Measurements from ENCODE around the gene MYO7A.

MYO7A gene

DNA sequence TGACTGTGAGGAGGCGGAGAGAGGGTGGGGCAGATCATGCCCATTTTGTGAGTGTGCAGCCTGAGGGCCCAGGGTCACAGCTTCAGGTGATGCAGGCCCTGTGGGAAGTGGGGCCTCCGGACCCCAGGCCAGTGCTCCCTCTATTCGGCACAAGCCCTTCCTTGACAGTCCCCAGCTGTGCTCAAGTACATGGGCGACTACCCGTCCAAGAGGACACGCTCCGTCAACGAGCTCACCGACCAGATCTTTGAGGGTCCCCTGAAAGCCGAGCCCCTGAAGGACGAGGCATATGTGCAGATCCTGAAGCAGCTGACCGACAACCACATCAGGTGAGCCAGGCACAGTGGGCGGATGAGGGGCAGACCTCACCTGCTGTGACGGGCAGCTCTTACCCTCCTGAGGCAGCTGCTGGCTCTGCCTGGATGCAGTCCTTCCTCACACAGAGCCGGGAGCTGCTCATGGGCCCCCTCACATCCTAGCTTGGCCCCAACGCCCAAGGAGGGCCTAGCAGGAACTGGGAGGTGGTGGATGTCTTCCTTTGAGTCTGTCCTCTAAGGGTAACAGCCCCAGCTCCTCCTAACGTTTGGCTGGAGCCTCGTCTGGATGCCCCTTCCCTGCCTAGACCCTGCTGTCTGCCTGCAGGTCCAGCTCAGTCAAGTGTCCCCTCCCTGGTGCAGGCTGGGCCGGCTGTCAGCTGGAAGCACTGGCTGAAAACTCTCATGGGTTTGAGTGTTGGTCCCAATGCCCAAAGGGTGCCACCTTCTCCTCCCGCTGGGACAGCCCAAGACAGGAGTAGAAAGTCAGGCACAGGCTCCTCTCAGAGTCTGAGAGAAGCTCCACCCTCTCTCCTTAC, 76.1 kb downstream of the MYO7A start:
- H3K27me3 Mint-ChIP-seq = peaks cover 4% of the 10 kb centered on the region
- intact Hi-C loops (cut with micrococcal nuclease) = no loop called here
- H3K9me3 Mint-ChIP-seq = no peaks in the 10 kb centered on the region
- peaks cover 26% of the 10 kb centered on the region for H3K36me3 Mint-ChIP-seq (ENCODE audit: low read depth)
- no peak overlapping the region for H3K27ac Mint-ChIP-seq
- no peak overlapping the region for H3K4me3 Mint-ChIP-seq
- peaks cover 19% of the 10 kb centered on the region for H3K4me1 Mint-ChIP-seq (ENCODE audit: low read depth)

DNA sequence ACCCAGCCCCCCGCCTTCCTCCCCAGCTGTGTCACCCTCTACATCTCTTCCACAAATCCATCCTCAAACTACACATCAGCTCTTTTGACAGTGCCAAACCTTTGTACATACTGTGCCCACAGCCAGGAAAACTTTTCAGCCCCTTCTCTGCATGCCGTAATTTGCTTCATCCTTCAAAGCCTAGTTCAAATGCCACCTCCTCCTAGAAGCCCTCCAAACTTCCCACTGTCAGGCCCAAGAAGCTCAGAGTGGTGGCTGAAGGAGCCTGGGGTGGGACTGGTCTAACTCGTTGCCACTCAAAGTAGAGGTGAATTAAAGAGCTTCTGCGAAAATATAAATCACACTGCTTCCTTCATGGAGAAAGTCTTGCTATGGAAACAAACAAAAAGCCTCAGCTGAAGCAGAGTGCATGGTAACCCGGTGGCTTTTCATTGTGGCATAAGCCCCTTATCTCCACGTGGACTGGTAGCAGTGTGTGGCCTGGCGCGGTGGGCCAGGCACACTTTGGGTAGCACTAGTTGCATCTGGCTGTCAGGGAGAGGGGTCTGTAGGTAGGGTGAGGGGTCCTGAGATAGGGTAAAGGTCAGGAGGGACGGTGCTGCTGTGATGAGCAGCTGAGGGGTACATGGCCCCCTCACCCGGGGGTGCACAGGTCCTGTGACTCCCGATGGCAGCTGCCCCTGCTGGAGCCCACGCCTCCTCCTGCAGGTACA, 76.9 kb downstream of the MYO7A start:
- Mint-ChIP-seq H3K9me3 (no peaks in the 10 kb centered on the region), H3K4me3 (no peak overlapping the region), H3K27ac (no peak overlapping the region), H3K4me1 (ENCODE audit: low read depth) (peaks cover 15% of the 10 kb centered on the region), H3K36me3 (ENCODE audit: low read depth) (peaks cover 18% of the 10 kb centered on the region), H3K27me3 (peaks cover 4% of the 10 kb centered on the region)
- intact Hi-C loops (cut with micrococcal nuclease) = no loop called here

DNA sequence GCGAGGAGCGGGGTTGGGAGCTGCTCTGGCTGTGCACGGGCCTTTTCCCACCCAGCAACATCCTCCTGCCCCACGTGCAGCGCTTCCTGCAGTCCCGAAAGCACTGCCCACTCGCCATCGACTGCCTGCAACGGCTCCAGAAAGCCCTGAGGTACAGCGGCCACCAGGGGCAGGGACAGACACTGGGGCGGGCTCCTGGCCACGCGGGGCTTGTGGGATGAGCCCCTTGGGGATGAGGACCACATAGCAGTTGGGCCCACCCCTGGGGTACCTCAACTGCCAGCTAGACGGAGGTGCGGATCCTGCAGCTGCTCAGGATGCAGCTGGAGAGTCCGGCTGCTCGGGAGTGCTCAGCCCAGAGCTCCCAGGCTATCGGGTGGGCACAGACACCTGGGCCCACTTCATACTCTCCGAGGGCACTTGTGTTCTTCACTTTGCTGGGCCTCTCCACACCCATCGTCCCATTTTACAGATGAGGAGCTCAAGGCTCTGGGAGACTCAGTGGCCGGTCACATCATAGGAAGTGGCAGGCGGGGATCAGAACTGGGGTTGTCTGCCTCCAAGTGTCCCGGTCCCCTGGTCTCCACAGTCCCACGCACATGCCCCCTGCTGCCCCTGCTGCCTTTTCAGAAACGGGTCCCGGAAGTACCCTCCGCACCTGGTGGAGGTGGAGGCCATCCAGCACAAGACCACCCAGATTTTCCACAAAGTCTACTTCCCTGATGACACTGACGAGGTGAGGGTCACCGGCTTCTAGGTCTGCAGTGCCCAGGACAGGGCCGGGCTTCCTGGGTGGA, 77.6 kb downstream of the MYO7A start:
- intact Hi-C loops (cut with micrococcal nuclease) = no loop called here
- no peak overlapping the region for H3K4me3 Mint-ChIP-seq
- H3K27ac Mint-ChIP-seq = no peak overlapping the region
- H3K27me3 Mint-ChIP-seq = peaks cover 4% of the 10 kb centered on the region
- peaks cover 15% of the 10 kb centered on the region for H3K4me1 Mint-ChIP-seq (ENCODE audit: low read depth)
- no peaks in the 10 kb centered on the region for H3K9me3 Mint-ChIP-seq
- peaks cover 16% of the 10 kb centered on the region for H3K36me3 Mint-ChIP-seq (ENCODE audit: low read depth)

DNA sequence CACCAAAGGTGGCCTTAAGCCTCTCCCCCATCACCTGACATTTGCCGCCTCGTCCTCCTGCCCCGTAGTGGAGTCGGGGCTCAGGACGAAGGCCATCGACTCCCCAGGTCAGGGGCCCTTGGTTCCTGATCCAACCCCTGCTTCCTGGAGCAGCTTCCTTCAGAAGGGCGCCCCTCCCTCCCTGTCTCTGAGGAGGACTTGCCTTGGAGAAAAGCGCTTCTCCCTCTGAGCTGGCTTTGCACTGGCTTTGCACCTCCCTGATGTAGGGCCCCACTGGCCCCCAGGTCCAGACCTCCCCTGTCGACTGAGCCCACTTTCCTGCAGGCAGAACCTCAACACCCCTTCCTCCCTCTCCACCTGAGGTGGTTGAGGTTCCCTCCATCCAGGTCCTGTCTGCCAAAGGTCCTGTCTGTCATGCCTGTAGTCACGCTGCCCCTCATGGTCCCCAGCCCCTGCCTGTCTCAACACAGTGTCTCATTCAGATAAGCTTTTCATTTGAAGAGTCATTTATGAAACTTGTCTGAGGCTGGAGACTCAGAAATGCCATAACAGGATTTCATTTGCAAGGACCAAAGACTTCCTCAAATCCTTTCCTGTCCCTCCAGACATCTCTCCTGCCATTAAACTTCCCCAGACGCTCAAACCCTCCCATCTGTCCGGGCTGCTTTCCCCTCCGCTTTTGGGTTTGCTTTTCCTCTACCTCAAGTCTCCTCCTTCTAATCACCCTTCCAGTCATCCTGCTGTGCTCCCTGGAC, 78.4 kb downstream of the MYO7A start:
- H3K4me3 Mint-ChIP-seq = no peak overlapping the region
- H3K27me3 Mint-ChIP-seq = peaks cover 4% of the 10 kb centered on the region
- peaks cover 8% of the 10 kb centered on the region for H3K36me3 Mint-ChIP-seq (ENCODE audit: low read depth)
- H3K9me3 Mint-ChIP-seq = no peaks in the 10 kb centered on the region
- intact Hi-C loops (cut with micrococcal nuclease) = no loop called here
- peak overlapping the region; percentile 31 for H3K27ac Mint-ChIP-seq
- H3K4me1 Mint-ChIP-seq (ENCODE audit: low read depth) = peaks cover 15% of the 10 kb centered on the region

DNA sequence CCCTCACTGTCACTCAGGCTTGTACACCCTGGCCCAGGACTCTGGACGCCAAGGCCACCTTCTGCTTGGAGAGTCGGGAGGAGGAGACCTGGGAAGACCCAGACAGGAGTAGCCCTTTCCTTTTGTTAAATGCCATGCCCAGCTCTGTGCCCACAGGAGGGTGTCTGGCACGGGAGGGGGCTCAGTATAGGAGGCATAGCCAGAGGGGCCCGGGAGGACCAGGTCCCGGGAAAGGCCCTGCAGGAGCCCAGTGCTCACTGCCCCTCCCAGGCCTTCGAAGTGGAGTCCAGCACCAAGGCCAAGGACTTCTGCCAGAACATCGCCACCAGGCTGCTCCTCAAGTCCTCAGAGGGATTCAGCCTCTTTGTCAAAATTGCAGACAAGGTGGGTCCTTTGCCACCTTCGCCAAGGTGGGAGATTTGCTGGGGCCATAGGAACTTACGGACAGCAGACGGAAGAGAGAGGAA, 79.0 kb downstream of the MYO7A start:
- Mint-ChIP-seq H3K4me3 (no peak overlapping the region), H3K27me3 (peaks cover 4% of the 10 kb centered on the region), H3K9me3 (no peaks in the 10 kb centered on the region), H3K36me3 (ENCODE audit: low read depth) (peaks cover 7% of the 10 kb centered on the region), H3K27ac (peak overlapping the region; percentile 31), H3K4me1 (ENCODE audit: low read depth) (peaks cover 15% of the 10 kb centered on the region)
- intact Hi-C loops (cut with micrococcal nuclease) = no loop called here

DNA sequence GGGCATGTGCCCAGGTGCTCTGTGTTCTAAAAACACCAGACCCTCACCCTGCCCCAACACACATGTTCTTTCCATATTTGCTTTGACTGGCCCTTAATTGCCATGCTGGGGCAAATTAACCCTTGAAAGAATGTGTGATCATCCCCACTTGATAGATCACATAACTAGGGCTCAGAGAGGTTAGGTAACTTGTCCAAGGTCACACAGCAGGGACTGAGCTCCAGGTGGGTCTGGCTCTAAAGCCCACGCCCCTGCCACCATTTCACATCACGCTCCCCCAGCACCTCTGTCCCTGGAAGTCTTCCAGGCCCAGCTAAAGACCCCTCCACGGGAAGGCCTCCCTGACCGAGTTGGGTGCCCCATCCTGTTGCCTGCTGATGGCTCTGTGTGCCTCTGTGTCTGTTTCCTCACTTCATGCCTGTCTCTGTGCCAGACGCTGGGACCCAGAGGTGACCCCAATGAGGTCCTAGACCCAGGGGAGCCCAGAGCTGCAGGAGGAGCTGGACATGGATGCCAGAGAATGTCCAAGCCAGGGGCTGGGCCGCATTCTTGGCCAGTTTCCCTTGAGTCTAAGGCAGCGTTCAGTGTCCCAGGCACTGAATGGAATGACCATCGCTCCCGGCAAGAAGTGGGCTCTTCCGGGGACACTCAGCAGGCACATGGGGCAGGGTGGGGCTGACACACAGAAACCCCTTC, 79.7 kb downstream of the MYO7A start:
- Mint-ChIP-seq H3K27ac (no peak overlapping the region), H3K4me1 (ENCODE audit: low read depth) (peaks cover 15% of the 10 kb centered on the region), H3K36me3 (ENCODE audit: low read depth) (peaks cover 12% of the 10 kb centered on the region), H3K9me3 (no peaks in the 10 kb centered on the region), H3K27me3 (peaks cover 4% of the 10 kb centered on the region), H3K4me3 (no peak overlapping the region)
- intact Hi-C loops (cut with micrococcal nuclease) = no loop called here

DNA sequence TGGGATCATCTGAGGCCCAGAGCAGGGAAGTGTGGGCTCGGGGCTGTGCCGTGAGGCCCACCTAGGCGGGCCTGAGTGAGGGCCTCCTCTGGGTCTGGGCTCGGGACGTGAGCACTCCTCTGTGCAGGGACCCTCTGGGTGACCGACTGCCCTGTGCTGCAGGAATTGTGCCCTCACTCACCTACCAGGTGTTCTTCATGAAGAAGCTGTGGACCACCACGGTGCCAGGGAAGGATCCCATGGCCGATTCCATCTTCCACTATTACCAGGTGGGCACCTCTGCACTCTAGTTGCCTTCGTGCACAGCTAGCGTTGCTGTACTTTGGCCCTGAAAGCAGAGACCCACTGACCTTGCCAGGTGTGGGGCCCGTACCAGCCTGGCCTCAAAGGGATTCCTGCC, 80.5 kb downstream of the MYO7A start:
- Mint-ChIP-seq H3K4me3 (no peak overlapping the region), H3K9me3 (no peaks in the 10 kb centered on the region), H3K27me3 (peaks cover 4% of the 10 kb centered on the region)

DNA sequence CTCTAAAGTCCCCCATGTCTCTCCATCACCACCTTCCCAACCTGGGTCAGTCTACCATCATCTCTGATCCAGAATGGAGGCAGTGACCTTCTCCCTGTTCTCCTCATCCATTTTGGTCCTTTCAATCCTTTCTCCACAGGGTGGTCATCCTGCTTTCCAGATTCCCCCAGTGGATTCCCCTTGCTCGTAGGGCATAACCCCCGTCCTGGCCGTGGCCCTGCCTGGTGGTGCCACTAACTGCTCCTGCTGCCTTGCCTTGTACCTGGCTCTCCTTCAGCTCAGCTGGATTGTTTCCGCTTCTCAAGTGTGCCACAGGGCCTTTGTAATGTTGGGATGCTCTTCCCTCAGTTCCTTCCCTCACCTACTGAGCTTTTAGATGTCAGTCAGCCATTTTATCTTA, 81.6 kb downstream of the MYO7A start:
- Mint-ChIP-seq H3K9me3 (no peaks in the 10 kb centered on the region), H3K27me3 (peaks cover 4% of the 10 kb centered on the region), H3K4me1 (ENCODE audit: low read depth) (peaks cover 10% of the 10 kb centered on the region), H3K4me3 (no peak overlapping the region), H3K27ac (no peak overlapping the region), H3K36me3 (ENCODE audit: low read depth) (peaks cover 14% of the 10 kb centered on the region)
- intact Hi-C loops (cut with micrococcal nuclease) = no loop called here

More for the DNA sequence above, 80.5 kb downstream of the MYO7A start:
- intact Hi-C loops (cut with micrococcal nuclease) = no loop called here
- peaks cover 12% of the 10 kb centered on the region for H3K4me1 Mint-ChIP-seq (ENCODE audit: low read depth)
- H3K27ac Mint-ChIP-seq = no peak overlapping the region
- H3K36me3 Mint-ChIP-seq (ENCODE audit: low read depth) = peaks cover 16% of the 10 kb centered on the region

DNA sequence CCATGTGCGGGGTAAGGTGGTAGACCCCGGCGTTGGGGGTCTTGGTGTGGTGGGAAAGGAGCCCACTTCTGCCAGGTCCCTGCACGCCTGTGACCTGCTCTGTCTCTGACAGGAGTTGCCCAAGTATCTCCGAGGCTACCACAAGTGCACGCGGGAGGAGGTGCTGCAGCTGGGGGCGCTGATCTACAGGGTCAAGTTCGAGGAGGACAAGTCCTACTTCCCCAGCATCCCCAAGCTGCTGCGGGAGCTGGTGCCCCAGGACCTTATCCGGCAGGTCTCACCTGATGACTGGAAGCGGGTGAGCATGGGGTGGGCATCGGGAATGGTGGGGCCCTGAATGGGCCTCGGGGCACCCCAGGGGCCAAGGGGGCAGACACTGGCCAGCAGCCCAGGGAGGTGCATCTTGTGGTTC, 83.0 kb downstream of the MYO7A start:
- peaks cover 14% of the 10 kb centered on the region for H3K36me3 Mint-ChIP-seq (ENCODE audit: low read depth)
- H3K4me3 Mint-ChIP-seq = no peak overlapping the region
- intact Hi-C loops (cut with micrococcal nuclease) = no loop called here
- peaks cover 4% of the 10 kb centered on the region for H3K27me3 Mint-ChIP-seq
- H3K4me1 Mint-ChIP-seq (ENCODE audit: low read depth) = peaks cover 10% of the 10 kb centered on the region
- H3K27ac Mint-ChIP-seq = no peak overlapping the region
- no peaks in the 10 kb centered on the region for H3K9me3 Mint-ChIP-seq

DNA sequence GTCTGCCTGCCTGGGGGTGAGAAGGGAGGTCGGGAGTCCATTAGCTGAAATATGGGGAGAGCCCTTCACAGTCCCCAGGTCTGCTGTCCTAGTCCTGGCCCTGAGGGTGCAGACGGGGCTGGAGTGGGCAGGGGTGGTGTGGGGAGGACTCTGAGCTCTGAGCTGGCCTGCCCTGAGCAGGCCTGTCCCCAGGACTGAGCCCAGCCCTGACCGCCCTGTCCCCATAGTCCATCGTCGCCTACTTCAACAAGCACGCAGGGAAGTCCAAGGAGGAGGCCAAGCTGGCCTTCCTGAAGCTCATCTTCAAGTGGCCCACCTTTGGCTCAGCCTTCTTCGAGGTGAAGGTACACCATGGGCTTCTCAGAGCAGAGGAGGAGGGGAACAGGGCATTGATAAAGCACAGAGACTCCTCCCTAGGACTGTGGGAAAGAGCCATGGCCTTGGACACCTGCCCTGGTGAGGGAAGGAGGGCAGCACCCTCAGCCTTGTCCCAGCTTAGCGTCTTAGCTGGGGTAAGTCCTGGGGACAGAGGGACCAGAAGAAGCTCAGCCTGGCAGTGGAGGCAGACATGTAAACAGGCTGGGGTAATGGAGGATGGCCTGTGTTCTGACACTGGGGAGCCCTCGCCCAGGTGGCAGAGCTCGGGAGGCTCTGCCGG, 83.7 kb downstream of the MYO7A start:
- Mint-ChIP-seq H3K4me1 (ENCODE audit: low read depth) (peaks cover 4% of the 10 kb centered on the region), H3K36me3 (ENCODE audit: low read depth) (peaks cover 14% of the 10 kb centered on the region), H3K27me3 (no peaks in the 10 kb centered on the region), H3K4me3 (no peak overlapping the region), H3K27ac (no peak overlapping the region), H3K9me3 (no peaks in the 10 kb centered on the region)
- intact Hi-C loops (cut with micrococcal nuclease) = no loop called here

DNA sequence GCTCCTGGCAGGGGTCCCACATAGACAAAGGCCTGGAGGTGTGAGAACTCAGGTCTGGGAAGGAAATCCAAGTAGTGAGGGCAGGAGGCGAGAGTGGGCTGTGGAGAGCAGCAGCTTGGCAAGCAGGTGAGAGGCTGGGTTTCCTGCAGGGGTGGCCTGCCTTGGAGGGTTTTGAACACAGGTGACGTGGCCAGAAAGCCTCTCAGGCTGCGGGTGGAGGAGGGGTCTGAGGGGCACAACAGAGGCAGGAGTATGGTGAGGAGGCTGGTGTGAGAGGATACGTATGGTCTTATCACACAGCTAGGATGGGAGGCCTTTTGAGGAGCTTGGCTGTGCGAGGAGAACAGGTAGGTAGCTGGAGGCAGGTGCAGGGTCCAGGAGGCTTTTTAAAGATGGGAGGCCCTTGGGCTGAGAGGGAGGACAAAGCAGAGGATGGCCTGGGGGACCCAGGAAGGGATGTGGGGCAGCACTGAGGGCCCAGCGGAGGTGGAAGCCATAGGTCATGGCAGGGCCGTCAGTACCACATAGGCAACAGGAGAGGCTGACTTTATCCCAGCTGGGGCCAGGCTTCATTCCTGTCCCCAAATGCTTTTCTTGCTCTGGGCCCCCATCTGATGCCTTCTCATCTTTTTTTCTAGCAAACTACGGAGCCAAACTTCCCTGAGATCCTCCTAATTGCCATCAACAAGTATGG, 84.4 kb downstream of the MYO7A start:
- intact Hi-C loops (cut with micrococcal nuclease) = no loop called here
- H3K4me3 Mint-ChIP-seq = no peak overlapping the region
- H3K4me1 Mint-ChIP-seq (ENCODE audit: low read depth) = peaks cover 5% of the 10 kb centered on the region
- H3K36me3 Mint-ChIP-seq (ENCODE audit: low read depth) = peaks cover 14% of the 10 kb centered on the region
- no peaks in the 10 kb centered on the region for H3K27me3 Mint-ChIP-seq
- no peak overlapping the region for H3K27ac Mint-ChIP-seq
- H3K9me3 Mint-ChIP-seq = no peaks in the 10 kb centered on the region

DNA sequence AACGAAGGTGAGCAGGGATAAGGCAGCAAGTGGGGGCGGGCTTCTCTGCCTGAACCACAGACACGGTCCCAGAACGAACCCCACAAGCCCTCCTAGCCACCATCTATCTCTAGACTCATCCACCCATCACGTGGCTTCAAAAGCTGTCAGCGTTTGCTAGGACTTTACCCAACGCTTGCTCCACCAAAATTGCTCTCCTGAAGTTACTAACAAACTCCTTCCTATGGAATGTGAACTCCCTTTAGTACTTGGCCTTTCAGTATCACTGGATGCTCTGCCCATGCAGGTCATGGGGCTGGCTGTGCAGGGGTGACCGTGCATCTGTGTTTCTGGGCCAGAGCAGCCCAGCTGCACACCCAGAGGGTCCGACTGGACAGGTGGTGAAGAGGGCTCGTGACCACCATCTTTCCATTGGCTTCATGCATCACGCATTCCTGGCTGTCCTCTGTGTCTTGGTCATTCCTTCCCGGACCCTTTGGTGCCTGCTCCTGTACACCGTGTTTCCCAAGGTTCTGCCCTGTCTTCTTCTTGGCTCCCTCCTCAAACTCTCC, 85.1 kb downstream of the MYO7A start:
- intact Hi-C loops (cut with micrococcal nuclease) = no loop called here
- Mint-ChIP-seq H3K36me3 (ENCODE audit: low read depth) (peaks cover 14% of the 10 kb centered on the region), H3K27me3 (no peaks in the 10 kb centered on the region), H3K4me1 (ENCODE audit: low read depth) (peaks cover 6% of the 10 kb centered on the region), H3K4me3 (no peak overlapping the region), H3K9me3 (no peaks in the 10 kb centered on the region), H3K27ac (no peak overlapping the region)

All from dendritic cell treated with granulocyte-macrophage colony-stimulating factor and Interleukin-4, amounts not matched to agents 40 ng/mL and 50 ng/mL, for 4 days (primary cell).